ENCODE data around the gene SLC6A7.

Gene SLC6A7

DNA sequence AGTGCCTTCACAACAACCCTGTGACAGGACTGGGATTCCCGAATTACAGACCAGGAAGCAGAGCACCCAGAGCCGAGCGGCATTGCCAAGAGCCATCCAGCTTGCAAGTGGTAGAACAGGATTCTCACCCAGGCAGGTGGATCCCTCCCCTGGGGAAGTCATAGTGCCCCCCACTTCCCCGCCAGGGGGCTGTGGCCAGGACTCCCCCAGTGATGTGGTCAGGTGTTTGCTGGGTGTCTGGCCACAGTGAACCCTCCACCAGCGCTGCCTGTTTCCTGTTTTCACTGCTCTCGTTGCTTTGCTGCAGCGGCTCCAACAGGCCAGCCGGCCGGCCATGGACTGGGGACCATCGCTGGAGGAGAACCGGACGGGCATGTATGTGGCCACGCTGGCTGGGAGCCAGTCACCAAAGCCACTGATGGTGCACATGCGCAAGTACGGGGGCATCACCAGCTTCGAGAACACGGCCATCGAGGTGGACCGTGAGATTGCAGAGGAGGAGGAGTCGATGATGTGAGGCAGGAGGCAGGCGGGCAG is 19.3 kb downstream of the SLC6A7 start:
- no peak overlapping the region for H3K4me2 ChIP-seq (ENCODE audit: low read length)

DNA sequence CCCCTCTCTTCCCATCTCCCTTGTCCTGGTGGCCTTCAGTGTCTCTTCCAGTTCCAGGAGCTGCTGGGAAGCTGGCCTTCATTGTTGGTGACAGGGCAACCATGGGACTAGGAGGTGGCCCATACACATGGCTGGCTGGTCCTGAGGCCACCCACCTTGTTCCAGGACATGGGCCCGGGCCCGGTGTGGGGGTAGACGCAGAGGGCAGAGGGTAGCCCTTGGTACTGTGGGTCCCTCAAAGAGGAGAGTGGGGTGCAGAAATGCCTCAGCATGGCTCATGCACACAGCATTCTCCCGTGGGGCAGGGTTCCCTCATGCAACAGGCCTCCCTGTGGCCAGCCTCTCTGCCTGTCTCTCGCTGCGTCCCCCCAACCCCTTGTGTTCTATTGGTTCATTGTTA is 20.8 kb downstream of the SLC6A7 start:
- peaks cover 18% of the 10 kb centered on the region for H3K27me3 ChIP-seq (ENCODE audit: control insufficient read depth, low read length)
- H3K79me2 ChIP-seq (ENCODE audit: control insufficient read depth, low read length) = no peaks in the 10 kb centered on the region
- H3K27ac ChIP-seq (ENCODE audit: low read depth, low read length) = no peak overlapping the region
- TF ChIP-seq, protein P1, sequence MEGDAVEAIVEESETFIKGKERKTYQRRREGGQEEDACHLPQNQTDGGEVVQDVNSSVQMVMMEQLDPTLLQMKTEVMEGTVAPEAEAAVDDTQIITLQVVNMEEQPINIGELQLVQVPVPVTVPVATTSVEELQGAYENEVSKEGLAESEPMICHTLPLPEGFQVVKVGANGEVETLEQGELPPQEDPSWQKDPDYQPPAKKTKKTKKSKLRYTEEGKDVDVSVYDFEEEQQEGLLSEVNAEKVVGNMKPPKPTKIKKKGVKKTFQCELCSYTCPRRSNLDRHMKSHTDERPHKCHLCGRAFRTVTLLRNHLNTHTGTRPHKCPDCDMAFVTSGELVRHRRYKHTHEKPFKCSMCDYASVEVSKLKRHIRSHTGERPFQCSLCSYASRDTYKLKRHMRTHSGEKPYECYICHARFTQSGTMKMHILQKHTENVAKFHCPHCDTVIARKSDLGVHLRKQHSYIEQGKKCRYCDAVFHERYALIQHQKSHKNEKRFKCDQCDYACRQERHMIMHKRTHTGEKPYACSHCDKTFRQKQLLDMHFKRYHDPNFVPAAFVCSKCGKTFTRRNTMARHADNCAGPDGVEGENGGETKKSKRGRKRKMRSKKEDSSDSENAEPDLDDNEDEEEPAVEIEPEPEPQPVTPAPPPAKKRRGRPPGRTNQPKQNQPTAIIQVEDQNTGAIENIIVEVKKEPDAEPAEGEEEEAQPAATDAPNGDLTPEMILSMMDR (IDR thresholded peaks at IDR 0.05; ENCODE audit: low read depth, low read length, poor library complexity, severe bottlenecking) = no peak
- TF ChIP-seq EZH2phosphoT487 (IDR thresholded peaks at IDR 0.05; ENCODE audit: borderline replicate concordance, low read length) = no peak
- H3K9me2 ChIP-seq (replicated peaks; ENCODE audit: control insufficient read depth, low read length) = no peaks in the 10 kb centered on the region
- no peak overlapping the region for H3K4me2 ChIP-seq (ENCODE audit: low read length)
- no peaks in the 10 kb centered on the region for H3K36me3 ChIP-seq (ENCODE audit: control insufficient read depth, low read length)
- H4K20me1 ChIP-seq (ENCODE audit: control insufficient read depth, insufficient read depth, low read depth, low read length) = no peaks in the 10 kb centered on the region
- no peak overlapping the region for H3K4me3 ChIP-seq (ENCODE audit: low read length)
- H3F3A ChIP-seq (ENCODE audit: control insufficient read depth, insufficient read depth) = no peaks in the 10 kb centered on the region
- H3K4me1 ChIP-seq (ENCODE audit: control insufficient read depth, low read length) = no peaks in the 10 kb centered on the region
- H3K9me3 ChIP-seq (ENCODE audit: control insufficient read depth, insufficient read depth, low read length) = no peaks in the 10 kb centered on the region

More for the DNA sequence above, 19.3 kb downstream of the SLC6A7 start:
- H3F3A ChIP-seq (ENCODE audit: control insufficient read depth, insufficient read depth) = no peaks in the 10 kb centered on the region
- H3K4me3 ChIP-seq (ENCODE audit: low read length) = no peak overlapping the region
- H4K20me1 ChIP-seq (ENCODE audit: control insufficient read depth, insufficient read depth, low read depth, low read length) = no peaks in the 10 kb centered on the region
- H3K4me1 ChIP-seq (ENCODE audit: control insufficient read depth, low read length) = no peaks in the 10 kb centered on the region
- TF ChIP-seq, protein P1 (IDR thresholded peaks at IDR 0.05; ENCODE audit: low read depth, low read length, poor library complexity, severe bottlenecking) = no peak
- no peak for TF ChIP-seq EZH2phosphoT487 (IDR thresholded peaks at IDR 0.05; ENCODE audit: borderline replicate concordance, low read length)
- H3K9me3 ChIP-seq (ENCODE audit: control insufficient read depth, insufficient read depth, low read length) = no peaks in the 10 kb centered on the region
- H3K27ac ChIP-seq (ENCODE audit: low read depth, low read length) = no peak overlapping the region
- no peaks in the 10 kb centered on the region for H3K9me2 ChIP-seq (replicated peaks; ENCODE audit: control insufficient read depth, low read length)
- H3K36me3 ChIP-seq (ENCODE audit: control insufficient read depth, low read length) = no peaks in the 10 kb centered on the region
- no peaks in the 10 kb centered on the region for H3K79me2 ChIP-seq (ENCODE audit: control insufficient read depth, low read length)
- H3K27me3 ChIP-seq (ENCODE audit: control insufficient read depth, low read length) = peaks cover 18% of the 10 kb centered on the region

DNA sequence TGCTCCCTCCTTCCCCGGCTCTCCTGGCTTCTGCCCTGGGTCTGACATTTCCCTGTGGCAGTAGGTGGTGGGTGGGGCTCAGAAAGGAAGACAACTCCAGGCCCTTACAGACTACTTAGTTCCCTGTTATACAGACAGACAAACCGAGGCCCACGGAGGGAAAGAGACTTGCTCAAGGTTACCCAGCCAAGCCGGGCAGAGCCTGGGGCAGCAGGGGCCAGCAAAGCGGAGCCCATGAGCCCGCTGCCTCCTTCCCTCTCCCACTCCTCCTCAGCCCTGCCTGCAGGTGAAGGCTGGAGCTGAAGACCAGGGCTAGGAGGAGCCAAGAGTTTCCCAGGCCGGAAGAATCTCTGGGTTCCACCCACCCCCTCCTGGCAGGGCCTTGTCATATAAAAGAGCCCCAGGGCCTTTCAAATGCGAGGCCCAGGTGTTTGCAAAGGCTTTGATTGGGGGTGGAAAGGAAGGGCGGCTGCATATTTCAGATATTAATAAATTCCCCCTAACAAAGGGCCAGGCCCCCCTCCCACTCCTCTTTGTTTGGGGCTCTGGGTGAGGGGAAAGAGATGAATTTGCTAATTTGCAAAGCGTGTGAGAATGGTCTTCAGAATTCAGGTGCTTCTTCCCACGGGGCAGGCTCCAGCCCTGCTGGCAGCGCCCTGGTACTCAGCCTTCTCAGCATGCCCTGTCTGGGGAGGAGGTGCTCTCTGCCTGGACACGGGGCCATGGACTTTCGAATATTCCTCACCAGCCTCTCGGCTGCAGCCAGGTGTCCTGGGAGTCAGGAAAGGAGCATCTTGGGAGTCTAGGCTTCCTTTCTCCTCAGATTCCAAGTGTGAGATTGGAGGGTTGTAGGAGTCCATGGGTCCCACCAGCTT is 21.5 kb downstream of the SLC6A7 start:
- no peak overlapping the region for H3K4me3 ChIP-seq (ENCODE audit: low read length)
- H4K20me1 ChIP-seq (ENCODE audit: control insufficient read depth, insufficient read depth, low read depth, low read length) = no peaks in the 10 kb centered on the region
- no peaks in the 10 kb centered on the region for H3K9me2 ChIP-seq (replicated peaks; ENCODE audit: control insufficient read depth, low read length)
- TF ChIP-seq, protein P1 (IDR thresholded peaks at IDR 0.05; ENCODE audit: low read depth, low read length, poor library complexity, severe bottlenecking) = no peak
- no peak for TF ChIP-seq EZH2phosphoT487 (IDR thresholded peaks at IDR 0.05; ENCODE audit: borderline replicate concordance, low read length)
- no peak overlapping the region for H3K27ac ChIP-seq (ENCODE audit: low read depth, low read length)
- H3K79me2 ChIP-seq (ENCODE audit: control insufficient read depth, low read length) = no peaks in the 10 kb centered on the region
- no peaks in the 10 kb centered on the region for H3F3A ChIP-seq (ENCODE audit: control insufficient read depth, insufficient read depth)
- no peaks in the 10 kb centered on the region for H3K36me3 ChIP-seq (ENCODE audit: control insufficient read depth, low read length)
- peaks cover 18% of the 10 kb centered on the region for H3K27me3 ChIP-seq (ENCODE audit: control insufficient read depth, low read length)
- no peak overlapping the region for H3K4me2 ChIP-seq (ENCODE audit: low read length)
- no peaks in the 10 kb centered on the region for H3K9me3 ChIP-seq (ENCODE audit: control insufficient read depth, insufficient read depth, low read length)
- H3K4me1 ChIP-seq (ENCODE audit: control insufficient read depth, low read length) = no peaks in the 10 kb centered on the region

Measured in DOHH2 (cell line).